Measurements from ENCODE around the gene CALML3. TPM values are rescaled to one million over a fixed set of nuclear protein-coding genes. Genes with fewer than 3 reads are reported as not detected.

The CALML3 gene
- total and polyA plus RNA-seq, 7 donors, result 0.03 TPM; not detected in 6

DNA sequence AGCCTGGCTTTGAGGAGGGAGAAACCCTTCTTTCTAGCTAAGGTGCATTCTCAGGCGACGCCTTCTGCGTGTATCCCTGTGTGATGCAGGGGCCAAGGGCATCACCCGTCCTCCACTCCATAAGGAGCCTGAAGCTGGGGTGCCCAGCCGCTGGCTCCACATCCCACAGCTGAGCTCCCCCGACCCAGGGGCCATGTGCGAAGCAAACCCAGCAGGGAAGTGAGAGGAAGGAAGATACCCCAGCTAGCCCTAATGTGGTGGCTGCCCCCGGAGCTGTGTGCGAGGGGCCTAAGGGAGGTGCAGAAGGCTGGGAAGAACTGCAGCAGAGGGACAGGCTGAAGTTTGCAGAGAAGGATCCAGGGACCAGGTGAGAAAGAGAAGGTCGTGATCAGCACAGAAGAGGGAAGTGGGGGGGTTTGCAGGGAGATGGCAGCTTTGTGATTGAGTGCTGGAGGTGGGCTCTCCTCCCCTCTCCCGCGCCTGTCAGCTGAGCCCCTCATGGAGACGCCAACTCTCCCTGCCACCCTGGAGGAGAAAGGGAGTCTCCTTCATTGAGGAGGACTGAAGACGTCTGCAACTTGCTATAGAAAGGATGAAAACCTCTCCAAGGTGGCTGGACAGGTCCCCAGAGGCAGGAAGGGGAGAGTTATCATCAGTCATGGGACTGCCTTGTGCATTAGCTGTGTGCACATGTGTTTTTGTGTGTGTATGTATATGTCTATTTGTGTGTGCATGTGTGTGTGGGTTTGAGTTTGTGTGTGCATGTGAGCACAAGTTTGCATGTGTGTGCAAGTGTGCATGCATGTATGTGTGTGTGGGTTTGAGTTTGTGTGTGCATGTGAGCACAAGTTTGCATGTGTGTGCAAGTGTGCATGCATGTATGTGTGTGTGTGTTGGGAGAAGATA, 21.9 kb upstream of the CALML3 start:
- Histone ChIP-seq H3K9me3 (no peaks in the 10 kb centered on the region), H3K36me3 (ENCODE audit: insufficient read depth in 1 of 2, low read depth in 1 of 2) (no peaks in the 10 kb centered on the region), H3K4me3 (no peak overlapping the region), H3K4me1 (no peaks in the 10 kb centered on the region), H3K27ac (no peak overlapping the region), H3K27me3 (ENCODE audit: insufficient read depth in 3 of 3, low read length in 2 of 3) (no peaks in the 10 kb centered on the region)
- TF ChIP-seq, protein P1, sequence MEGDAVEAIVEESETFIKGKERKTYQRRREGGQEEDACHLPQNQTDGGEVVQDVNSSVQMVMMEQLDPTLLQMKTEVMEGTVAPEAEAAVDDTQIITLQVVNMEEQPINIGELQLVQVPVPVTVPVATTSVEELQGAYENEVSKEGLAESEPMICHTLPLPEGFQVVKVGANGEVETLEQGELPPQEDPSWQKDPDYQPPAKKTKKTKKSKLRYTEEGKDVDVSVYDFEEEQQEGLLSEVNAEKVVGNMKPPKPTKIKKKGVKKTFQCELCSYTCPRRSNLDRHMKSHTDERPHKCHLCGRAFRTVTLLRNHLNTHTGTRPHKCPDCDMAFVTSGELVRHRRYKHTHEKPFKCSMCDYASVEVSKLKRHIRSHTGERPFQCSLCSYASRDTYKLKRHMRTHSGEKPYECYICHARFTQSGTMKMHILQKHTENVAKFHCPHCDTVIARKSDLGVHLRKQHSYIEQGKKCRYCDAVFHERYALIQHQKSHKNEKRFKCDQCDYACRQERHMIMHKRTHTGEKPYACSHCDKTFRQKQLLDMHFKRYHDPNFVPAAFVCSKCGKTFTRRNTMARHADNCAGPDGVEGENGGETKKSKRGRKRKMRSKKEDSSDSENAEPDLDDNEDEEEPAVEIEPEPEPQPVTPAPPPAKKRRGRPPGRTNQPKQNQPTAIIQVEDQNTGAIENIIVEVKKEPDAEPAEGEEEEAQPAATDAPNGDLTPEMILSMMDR (IDR thresholded peaks at IDR 0.05), result no peak
- peak in 1 of 2 donors; percentile 13 for DNase-seq
- intact Hi-C loops (cut with DNase I), result no loop called here
- 88 to 95% (median 93%) methylated on average over 13 to 14 of the region's 14 CpGs for WGBS, 3 donors
- no peak for ATAC-seq

DNA sequence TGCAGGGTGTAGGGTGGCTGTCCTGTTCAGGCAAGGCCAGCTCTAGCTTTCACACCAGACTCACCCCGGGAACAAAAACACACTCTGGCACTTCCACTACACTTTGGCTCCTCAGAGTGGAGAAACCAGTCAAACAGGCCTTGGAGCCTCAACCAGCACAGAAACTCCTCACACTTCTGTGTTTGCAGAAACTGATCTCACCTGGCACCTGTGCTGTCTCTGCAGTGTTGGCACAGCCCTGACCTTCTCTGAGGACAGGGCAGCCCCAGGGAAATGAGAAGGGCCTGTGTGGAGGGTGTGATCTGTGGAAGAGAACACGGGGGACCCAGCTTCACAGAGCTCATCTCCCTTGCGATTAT, 21.3 kb upstream of the CALML3 start:
- Histone ChIP-seq H3K4me3 (no peak overlapping the region), H3K27ac (no peak overlapping the region), H3K4me1 (no peaks in the 10 kb centered on the region), H3K9me3 (no peaks in the 10 kb centered on the region), H3K27me3 (ENCODE audit: insufficient read depth in 3 of 3, low read length in 2 of 3) (no peaks in the 10 kb centered on the region), H3K36me3 (ENCODE audit: insufficient read depth in 1 of 2, low read depth in 1 of 2) (no peaks in the 10 kb centered on the region)
- TF ChIP-seq, protein P1 (IDR thresholded peaks at IDR 0.05), result no peak
- intact Hi-C loops (cut with DNase I), result no loop called here
- DNase-seq (peak in 1 of 2 donors; percentile 32), ATAC-seq (no peak)
- 47 to 67% (median 66%) methylated on average over 3 of the region's 3 CpGs for WGBS, 3 donors

DNA sequence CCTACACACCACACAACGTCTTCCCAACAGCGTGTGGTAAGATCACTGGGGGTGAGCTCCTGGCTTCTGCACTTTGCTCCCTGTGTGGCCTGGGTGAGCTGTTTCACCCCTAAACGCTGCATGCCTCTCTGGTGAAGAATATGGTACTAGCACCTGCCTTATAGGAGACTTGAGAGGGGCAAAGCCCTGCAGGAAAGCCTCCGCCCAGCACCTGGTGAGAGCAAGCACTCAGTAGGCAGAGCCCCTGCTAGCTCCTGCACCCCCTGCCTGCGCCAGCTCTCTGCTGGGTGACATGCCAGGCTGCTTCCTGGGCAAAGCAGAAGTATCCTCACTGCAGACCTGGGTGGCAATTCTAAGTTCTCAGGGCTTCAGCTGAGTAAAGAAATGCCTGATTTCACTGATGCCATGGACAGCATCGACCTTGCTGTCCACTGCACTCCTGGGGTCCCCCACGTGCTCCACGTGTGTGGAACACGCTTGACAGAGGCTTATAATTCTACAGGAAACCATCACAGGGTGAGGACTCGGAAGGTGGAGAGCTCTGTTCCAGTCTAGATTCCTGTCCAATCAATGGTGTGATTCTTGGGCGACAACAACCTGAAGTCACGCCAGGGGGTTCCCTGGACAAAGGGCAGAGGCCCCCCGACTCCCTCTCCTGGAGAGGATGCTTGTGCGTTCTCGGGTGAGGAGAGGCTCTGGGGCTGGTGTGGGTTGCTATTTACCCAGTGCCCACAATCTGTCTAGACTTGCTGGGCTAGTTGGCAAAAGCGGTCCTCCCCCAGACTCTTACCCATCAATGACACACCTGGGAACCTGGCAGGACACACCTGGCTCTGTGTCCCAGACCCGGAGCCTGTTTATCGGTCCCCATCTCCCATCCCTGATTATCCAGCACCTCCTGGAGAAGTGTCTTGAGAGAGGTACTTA, 20.4 kb upstream of the CALML3 start:
- H3K9me3 ChIP-seq, result no peaks in the 10 kb centered on the region
- 84 to 91% (median 84%) methylated on average over 18 of the region's 18 CpGs for WGBS, 3 donors
- TF ChIP-seq, protein P1 (IDR thresholded peaks at IDR 0.05), result no peak
- DNase-seq, result peak in 1 of 2 donors; percentile 52
- no peak for ATAC-seq
- H3K27me3 ChIP-seq (ENCODE audit: insufficient read depth in 3 of 3, low read length in 2 of 3), result no peaks in the 10 kb centered on the region
- no peak overlapping the region for H3K4me3 ChIP-seq
- intact Hi-C loops (cut with DNase I), result no loop called here
- H3K4me1 ChIP-seq, result no peaks in the 10 kb centered on the region
- no peaks in the 10 kb centered on the region for H3K36me3 ChIP-seq (ENCODE audit: insufficient read depth in 1 of 2, low read depth in 1 of 2)
- H3K27ac ChIP-seq, result no peak overlapping the region

DNA sequence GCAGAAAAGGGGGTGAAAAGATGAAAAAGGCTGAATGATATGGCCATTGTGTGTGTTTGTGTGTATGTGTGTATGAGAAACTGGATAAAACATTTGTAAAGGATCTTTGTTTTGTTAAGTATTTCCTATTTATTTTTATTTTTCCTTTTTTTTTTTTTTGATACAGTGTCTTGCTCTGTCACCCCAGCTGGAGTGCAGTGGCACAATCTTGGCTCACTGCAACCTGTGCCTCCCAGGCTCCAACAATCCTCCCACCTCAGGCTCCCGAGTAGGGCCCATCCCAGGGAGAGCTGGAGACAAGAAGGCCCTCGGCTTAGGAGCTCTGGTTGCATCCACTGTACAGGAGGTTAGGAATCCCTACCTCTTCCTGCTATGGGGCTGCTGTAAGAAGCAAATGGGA, 18.5 kb upstream of the CALML3 start:
- 65 to 70% (median 68%) methylated on average over 2 of the region's 2 CpGs for WGBS, 3 donors

More for the DNA sequence above, 18.5 kb upstream of the CALML3 start:
- no peaks in the 10 kb centered on the region for H3K27me3 ChIP-seq (ENCODE audit: insufficient read depth in 3 of 3, low read length in 2 of 3)
- no peaks in the 10 kb centered on the region for H3K36me3 ChIP-seq (ENCODE audit: insufficient read depth in 1 of 2, low read depth in 1 of 2)
- H3K27ac ChIP-seq, result no peak overlapping the region
- no peak for ATAC-seq
- TF ChIP-seq, protein P1 (IDR thresholded peaks at IDR 0.05), result no peak
- no peak overlapping the region for H3K4me3 ChIP-seq
- DNase-seq, result peak in 1 of 2 donors; percentile 14
- H3K9me3 ChIP-seq, result no peaks in the 10 kb centered on the region
- H3K4me1 ChIP-seq, result no peaks in the 10 kb centered on the region
- intact Hi-C loops (cut with DNase I), result no loop called here
